ENCODE measurements around the gene SLC4A7. TPM values are rescaled to one million over a fixed set of nuclear protein-coding genes. Genes with fewer than 3 reads are reported as not detected.

Gene SLC4A7
- total RNA-seq, 1 experiment from 2014 or later, result 28.1 TPM

GRCh38 chr3:27488821-27489220, 4.6 kb upstream of the SLC4A7 start:
- H3K4me1 ChIP-seq (replicated peaks; ENCODE audit: insufficient read depth), result peaks cover 18% of the 10 kb centered on the region
- TF ChIP-seq EZH2 (IDR thresholded peaks at IDR 0.05; ENCODE audit: low read depth) (no peak), CTCF (conservative IDR thresholded peaks at IDR 0.05) (no peak)
- H3K27ac ChIP-seq, result no peak overlapping the region

GRCh38 chr3:27487383-27487782, 3.2 kb upstream of the SLC4A7 start:
- CTCF ChIA-PET, result no interaction called here

More at GRCh38 chr3:27488821-27489220, 4.6 kb upstream of the SLC4A7 start:
- Histone ChIP-seq H3K9me2 (ENCODE audit: insufficient read depth) (no peaks in the 10 kb centered on the region), H3K4me2 (no peak overlapping the region), H3K9me3 (ENCODE audit: insufficient read depth, low read depth) (no peaks in the 10 kb centered on the region), H3K36me3 (ENCODE audit: low read depth) (no peaks in the 10 kb centered on the region), H3K4me3 (no peak overlapping the region), H3K27me3 (ENCODE audit: insufficient read depth, low read depth) (no peaks in the 10 kb centered on the region), H3K79me2 (ENCODE audit: low read depth) (no peaks in the 10 kb centered on the region), H2AFZ (no peak overlapping the region), H4K20me1 (ENCODE audit: insufficient read depth) (no peaks in the 10 kb centered on the region), H3F3A (ENCODE audit: insufficient read depth, low read depth) (peaks cover 13% of the 10 kb centered on the region; the same call in 1 of the 2 replicates)
- intact Hi-C loops (cut with micrococcal nuclease; ENCODE audit: unreplicated experiment), result no loop called here
- POLR2A ChIA-PET (ENCODE audit: unreplicated experiment), result no interaction called here
- DNase-seq, result no peak
- CTCF ChIA-PET, result no interaction called here
- BruUV-seq (replicated peaks), result no TSS peak

DNA sequence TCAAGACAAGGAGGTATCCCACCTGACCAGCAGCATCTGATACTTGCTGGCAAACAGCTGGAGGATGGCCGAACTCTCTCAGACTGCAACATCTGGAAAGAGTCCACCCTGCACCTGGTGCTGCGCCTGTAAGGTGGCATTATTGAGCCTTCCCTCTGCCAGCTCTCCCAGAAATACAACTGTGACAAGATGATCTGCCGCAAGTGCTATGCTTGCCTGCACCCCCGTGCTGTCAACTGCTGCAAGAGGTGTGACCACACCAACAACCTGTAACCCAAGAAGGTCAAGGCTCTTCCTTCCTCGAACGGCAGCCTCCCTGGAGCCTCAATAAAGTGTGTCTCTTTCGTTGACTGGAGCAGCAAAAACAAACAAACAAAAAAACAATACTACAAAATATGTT, 2.2 kb upstream of the SLC4A7 start:
- POLR2A ChIA-PET (ENCODE audit: unreplicated experiment), result no interaction called here
- DNase-seq, result no peak
- no peaks in the 10 kb centered on the region; the same call in 1 of the 2 replicates for H4K20me1 ChIP-seq (ENCODE audit: insufficient read depth)
- no peaks in the 10 kb centered on the region for H3K9me2 ChIP-seq (ENCODE audit: insufficient read depth)
- H3K27ac ChIP-seq, result no peak overlapping the region
- no peak for TF ChIP-seq EZH2 (IDR thresholded peaks at IDR 0.05; ENCODE audit: low read depth)
- TF ChIP-seq CTCF (conservative IDR thresholded peaks at IDR 0.05), result no peak
- H3K79me2 ChIP-seq (ENCODE audit: low read depth), result peaks cover 23% of the 10 kb centered on the region
- peaks cover 13% of the 10 kb centered on the region; the same call in 1 of the 2 replicates for H3F3A ChIP-seq (ENCODE audit: insufficient read depth, low read depth)
- peak overlapping the region; percentile 70 for H3K4me2 ChIP-seq
- no TSS peak for BruUV-seq (replicated peaks)
- H3K36me3 ChIP-seq (ENCODE audit: low read depth), result no peaks in the 10 kb centered on the region
- no peaks in the 10 kb centered on the region for H3K9me3 ChIP-seq (ENCODE audit: insufficient read depth, low read depth)
- H3K27me3 ChIP-seq (ENCODE audit: insufficient read depth, low read depth), result no peaks in the 10 kb centered on the region
- CTCF ChIA-PET, result interaction anchor here (0.6 kb wide), 1 partner anchor 196 kb away, joined by 9 read pairs; no protein-coding TSS in a partner anchor
- no peak overlapping the region for H3K4me3 ChIP-seq
- H3K4me1 ChIP-seq (replicated peaks; ENCODE audit: insufficient read depth), result peaks cover 29% of the 10 kb centered on the region
- no peak overlapping the region for H2AFZ ChIP-seq
- intact Hi-C loops (cut with micrococcal nuclease; ENCODE audit: unreplicated experiment), result no loop called here

More at GRCh38 chr3:27487383-27487782, 3.2 kb upstream of the SLC4A7 start:
- no peak for TF ChIP-seq CTCF (conservative IDR thresholded peaks at IDR 0.05)
- TF ChIP-seq EZH2 (IDR thresholded peaks at IDR 0.05; ENCODE audit: low read depth), result no peak
- POLR2A ChIA-PET (ENCODE audit: unreplicated experiment), result no interaction called here
- intact Hi-C loops (cut with micrococcal nuclease; ENCODE audit: unreplicated experiment), result no loop called here
- Histone ChIP-seq H3K79me2 (ENCODE audit: low read depth) (peaks cover 12% of the 10 kb centered on the region), H4K20me1 (ENCODE audit: insufficient read depth) (no peaks in the 10 kb centered on the region), H3K27me3 (ENCODE audit: insufficient read depth, low read depth) (no peaks in the 10 kb centered on the region), H3K4me1 (replicated peaks; ENCODE audit: insufficient read depth) (peaks cover 18% of the 10 kb centered on the region), H3K4me2 (no peak overlapping the region), H3F3A (ENCODE audit: insufficient read depth, low read depth) (peaks cover 13% of the 10 kb centered on the region; the same call in 1 of the 2 replicates), H3K9me2 (ENCODE audit: insufficient read depth) (no peaks in the 10 kb centered on the region), H3K4me3 (no peak overlapping the region), H3K27ac (no peak overlapping the region), H3K9me3 (ENCODE audit: insufficient read depth, low read depth) (no peaks in the 10 kb centered on the region), H2AFZ (no peak overlapping the region), H3K36me3 (ENCODE audit: low read depth) (no peaks in the 10 kb centered on the region)
- BruUV-seq (replicated peaks), result no TSS peak
- DNase-seq, result no peak

All from PC-9 (cell line).